ENCODE data around the gene SP2.

SP2 gene

GRCh38 chr17:47950448-47950847, 54.4 kb downstream of the SP2 start:
- DNase-seq (ENCODE audit: low read depth), result no peak

- no peak for DNase-seq (ENCODE audit: low read depth)
Measured at GRCh38 chr17:47952171-47953021, 56.4 kb downstream of the SP2 start.

- no peak for DNase-seq (ENCODE audit: low read depth)
Measured at GRCh38 chr17:47953909-47954308, 57.9 kb downstream of the SP2 start.

GRCh38 chr17:47955497-47956461, 59.7 kb downstream of the SP2 start:
- no peak for DNase-seq (ENCODE audit: low read depth)

- DNase-seq (ENCODE audit: low read depth), result no peak
Measured at GRCh38 chr17:47956791-47957590, 61.0 kb downstream of the SP2 start.

GRCh38 chr17:47957591-47958490, 61.8 kb downstream of the SP2 start, which contains the start of gene PRR15L:
Gene PRR15L (minus strand): TSS chr17:47957883. CDS start chr17:47953234, 4,649 bp downstream.
- DNase-seq (ENCODE audit: low read depth), result no peak

- no peak for DNase-seq (ENCODE audit: low read depth)
Measured at GRCh38 chr17:47959825-47960655, 64.0 kb downstream of the SP2 start.

- no peak for DNase-seq (ENCODE audit: low read depth)
Measured at GRCh38 chr17:47961406-47961805, 65.4 kb downstream of the SP2 start.

GRCh38 chr17:47962901-47963300, 66.9 kb downstream of the SP2 start:
- no peak for DNase-seq (ENCODE audit: low read depth)

GRCh38 chr17:47964856-47965255, 68.8 kb downstream of the SP2 start:
- no peak for DNase-seq (ENCODE audit: low read depth)

- no peak for DNase-seq (ENCODE audit: low read depth)
Measured at GRCh38 chr17:47966079-47966519, 70.1 kb downstream of the SP2 start.

GRCh38 chr17:47967607-47968252, 71.7 kb downstream of the SP2 start:
- no peak for DNase-seq (ENCODE audit: low read depth)

- DNase-seq (ENCODE audit: low read depth), result no peak
Measured at GRCh38 chr17:47968836-47969235, 72.8 kb downstream of the SP2 start.

- DNase-seq (ENCODE audit: low read depth), result no peak
Measured at GRCh38 chr17:47969930-47970724, 74.1 kb downstream of the SP2 start.

- peak; percentile 98 for DNase-seq (ENCODE audit: low read depth)
Measured at GRCh38 chr17:47970725-47971499, 74.9 kb downstream of the SP2 start, which contains the start of gene CDK5RAP3. Gene CDK5RAP3 (plus strand): TSS chr17:47971113. CDS start chr17:47971147, 34 bp downstream.

GRCh38 chr17:47973541-47973940, 77.5 kb downstream of the SP2 start:
- DNase-seq (ENCODE audit: low read depth), result no peak

- DNase-seq (ENCODE audit: low read depth), result no peak
Measured at GRCh38 chr17:47975189-47975822, 79.3 kb downstream of the SP2 start.

Measured in activated T-helper 1 cell treated with Interleukin-2 at 50 U/mL for 16 hours (primary cell).